ENCODE measurements around the gene PKNOX2. TPM values are rescaled to one million over a fixed set of nuclear protein-coding genes. Genes with fewer than 3 reads are reported as not detected.

Gene PKNOX2
- total RNA-seq, 1 donor from 2014 or later: 12.1 TPM

GRCh38 chr11:125358254-125358840 is 193.8 kb downstream of the PKNOX2 start:
- no peaks in the 10 kb centered on the region for H3K4me1 ChIP-seq
- H3K36me3 ChIP-seq: no peaks in the 10 kb centered on the region
- DNase-seq (ENCODE audit: low spot score in 2 of 2): no peak
- H3K27me3 ChIP-seq: no peaks in the 10 kb centered on the region
- no peak overlapping the region for H3K4me3 ChIP-seq
- TF ChIP-seq CTCF (IDR thresholded peaks at IDR 0.05): no peak
- no peak overlapping the region for H3K27ac ChIP-seq
- no peaks in the 10 kb centered on the region for H3K9me3 ChIP-seq
- intact Hi-C loops (cut with DNase I): no loop called here

GRCh38 chr11:125359130-125359529 is 194.6 kb downstream of the PKNOX2 start:
- TF ChIP-seq CTCF (IDR thresholded peaks at IDR 0.05): no peak
- no peaks in the 10 kb centered on the region for H3K4me1 ChIP-seq
- no peak for DNase-seq (ENCODE audit: low spot score in 2 of 2)
- intact Hi-C loops (cut with DNase I): no loop called here
- no peaks in the 10 kb centered on the region for H3K36me3 ChIP-seq
- H3K9me3 ChIP-seq: no peaks in the 10 kb centered on the region
- no peak overlapping the region for H3K27ac ChIP-seq
- H3K27me3 ChIP-seq: no peaks in the 10 kb centered on the region
- H3K4me3 ChIP-seq: no peak overlapping the region

- Histone ChIP-seq H3K27ac (no peak overlapping the region), H3K36me3 (no peaks in the 10 kb centered on the region), H3K4me3 (no peak overlapping the region), H3K27me3 (no peaks in the 10 kb centered on the region), H3K4me1 (no peaks in the 10 kb centered on the region), H3K9me3 (no peaks in the 10 kb centered on the region)
- intact Hi-C loops (cut with DNase I): no loop called here
- no peak for TF ChIP-seq CTCF (IDR thresholded peaks at IDR 0.05)
- no peak for DNase-seq (ENCODE audit: low spot score in 2 of 2)
These were observed 195.5 kb downstream of the PKNOX2 start for GRCh38 chr11:125360066-125360465.

GRCh38 chr11:125364121-125364826 is 199.7 kb downstream of the PKNOX2 start:
- intact Hi-C loops (cut with DNase I): no loop called here
- no peaks in the 10 kb centered on the region for H3K9me3 ChIP-seq
- no peak for DNase-seq (ENCODE audit: low spot score in 2 of 2)
- no peak for TF ChIP-seq CTCF (IDR thresholded peaks at IDR 0.05)
- H3K36me3 ChIP-seq: no peaks in the 10 kb centered on the region
- no peaks in the 10 kb centered on the region for H3K27me3 ChIP-seq
- no peak overlapping the region for H3K4me3 ChIP-seq
- no peaks in the 10 kb centered on the region for H3K4me1 ChIP-seq
- H3K27ac ChIP-seq: no peak overlapping the region

GRCh38 chr11:125365196-125365931 is 200.8 kb downstream of the PKNOX2 start:
- Histone ChIP-seq H3K27ac (no peak overlapping the region), H3K4me1 (no peaks in the 10 kb centered on the region), H3K4me3 (no peak overlapping the region), H3K9me3 (no peaks in the 10 kb centered on the region), H3K27me3 (no peaks in the 10 kb centered on the region), H3K36me3 (no peaks in the 10 kb centered on the region)
- no peak for DNase-seq (ENCODE audit: low spot score in 2 of 2)
- TF ChIP-seq CTCF (IDR thresholded peaks at IDR 0.05): no peak
- intact Hi-C loops (cut with DNase I): no loop called here

All from ascending aorta (tissue), 2 donors.